Neural progenitor cell (in vitro differentiated cells): ENCODE measurements around the gene AOX1.

Experiments
- CTCF ChIP-seq: fragments of 200-600 bp; sonication (generic); IDR thresholded peaks from 2 replicates; pipeline ENCODE4 v1.5.1; 2017; ENCODE audit warnings: antibody characterized with exemption, mild to moderate bottlenecking
- EZH2 ChIP-seq: fragments of 200-600 bp; sonication (generic); IDR thresholded peaks from 2 replicates; pipeline ENCODE4 v1.6.1; 2017; ENCODE audit warnings: antibody characterized with exemption, mild to moderate bottlenecking, moderate library complexity

GRCh38 chr2:200693836-200694470 lies 108.1 kb downstream of the AOX1 start:
- TF ChIP-seq CTCF (no peak), EZH2 (no peak)
